SH-SY5Y (cell line): ENCODE measurements around the gene RUNX3.

ENCODE experiments used
- GATA2 ChIP-seq: IDR thresholded peaks from 2 replicates; pipeline ENCODE4 v1.6.1; 2011; ENCODE audit warnings: mild to moderate bottlenecking, low read depth, low read length
- GATA3 ChIP-seq: IDR thresholded peaks from 2 replicates; pipeline ENCODE4 v1.6.1; 2011; ENCODE audit warnings: low read depth, mild to moderate bottlenecking, low read length, moderate library complexity

DNA sequence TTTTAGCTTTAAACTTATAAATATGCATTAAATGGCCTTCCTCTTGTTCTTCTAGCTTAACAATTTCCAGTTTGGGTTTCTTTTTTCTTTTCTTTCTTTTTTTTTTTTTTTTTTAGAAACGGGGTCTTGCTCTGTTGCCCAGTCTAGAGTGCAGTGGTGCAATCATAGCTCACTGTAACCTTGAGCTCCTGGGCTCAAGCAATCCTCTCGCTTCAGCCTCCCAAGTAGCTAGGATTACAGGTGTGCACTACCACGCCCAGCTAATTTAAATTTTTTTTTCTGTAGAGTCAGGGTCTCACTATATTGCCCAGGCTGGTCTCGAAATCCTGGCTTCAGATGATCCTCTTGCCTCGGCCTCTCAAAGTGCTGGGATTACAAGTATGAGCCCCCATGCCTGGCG is 37.9 kb upstream of the RUNX3 start:
- TF ChIP-seq GATA2 (no peak), GATA3 (no peak)
